Measurements from ENCODE around the gene HERC6. TPM values are rescaled to one million over a fixed set of nuclear protein-coding genes. Genes with fewer than 3 reads are reported as not detected.
"Not testable (repeated sequence)": the region's sequence is repeated elsewhere in the genome, so short reads cannot be mapped to it uniquely, and the experiment has no call there.

Gene HERC6
- total RNA-seq, 1 donor from 2014 or later, result 7.3 TPM

GRCh38 chr4:88420844-88421243, 42.2 kb downstream of the HERC6 start:
- TF ChIP-seq CTCF (IDR thresholded peaks at IDR 0.05; ENCODE audit: unreplicated experiment), result no peak
- Mint-ChIP-seq H3K9me3 (ENCODE audit: low read depth) (no peaks in the 10 kb centered on the region), H3K4me3 (ENCODE audit: low read depth) (no peak overlapping the region), H3K4me1 (ENCODE audit: low read depth) (no peaks in the 10 kb centered on the region), H3K27ac (no peak overlapping the region), H3K27me3 (no peaks in the 10 kb centered on the region), H3K36me3 (ENCODE audit: insufficient read depth) (peaks cover 1% of the 10 kb centered on the region)
- DNase-seq (ENCODE audit: low spot score, unreplicated experiment), result no peak

DNA sequence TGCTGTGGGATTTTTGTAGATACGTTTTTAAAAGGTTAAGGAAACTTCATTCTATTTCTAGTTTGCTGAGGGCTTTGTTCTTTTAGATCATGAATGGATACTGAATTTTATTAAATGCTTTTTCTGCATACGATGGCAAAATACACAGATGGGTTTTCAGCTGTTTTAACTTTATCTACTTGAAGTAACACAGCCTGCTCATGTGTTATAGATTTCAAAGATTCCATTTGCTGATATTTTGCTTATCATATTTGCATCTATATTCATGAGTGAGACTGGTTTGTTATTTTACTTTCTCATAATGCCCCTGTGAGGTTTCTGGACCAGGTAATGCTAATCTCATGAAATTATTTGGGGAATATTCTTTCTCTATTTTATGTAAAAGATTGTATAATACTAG, 43.8 kb downstream of the HERC6 start:
- no peaks in the 10 kb centered on the region for H3K4me1 Mint-ChIP-seq (ENCODE audit: low read depth)
- H3K4me3 Mint-ChIP-seq (ENCODE audit: low read depth), result no peak overlapping the region
- no peaks in the 10 kb centered on the region for H3K27me3 Mint-ChIP-seq

DNA sequence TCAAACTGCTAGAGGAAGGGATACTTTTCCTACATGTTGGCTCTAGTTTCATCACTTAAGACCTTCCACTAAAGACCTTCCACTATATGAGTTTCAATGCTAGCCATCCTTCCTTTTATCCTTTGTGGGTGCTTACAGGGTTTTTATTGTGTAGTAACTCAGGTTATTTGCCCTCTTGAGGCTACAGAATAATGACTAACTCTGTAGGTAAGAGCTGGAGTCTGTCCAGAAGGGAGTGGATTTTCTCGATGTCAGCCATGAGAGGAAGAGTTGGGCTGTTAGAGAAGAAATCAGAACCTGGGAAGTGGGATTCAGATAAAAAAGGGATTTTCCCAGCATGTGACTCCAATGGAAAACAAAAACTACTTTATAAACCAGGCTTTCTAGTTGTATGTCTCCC, 50.7 kb downstream of the HERC6 start:
- no peak overlapping the region for H3K27ac Mint-ChIP-seq
- H3K9me3 Mint-ChIP-seq (ENCODE audit: low read depth), result peaks cover 4% of the 10 kb centered on the region
- no peaks in the 10 kb centered on the region for H3K27me3 Mint-ChIP-seq
- TF ChIP-seq CTCF (IDR thresholded peaks at IDR 0.05; ENCODE audit: unreplicated experiment), result no peak
- DNase-seq (ENCODE audit: low spot score, unreplicated experiment), result no peak
- H3K4me1 Mint-ChIP-seq (ENCODE audit: low read depth), result peaks cover 7% of the 10 kb centered on the region
- peaks cover 7% of the 10 kb centered on the region for H3K36me3 Mint-ChIP-seq (ENCODE audit: insufficient read depth)
- no peak overlapping the region for H3K4me3 Mint-ChIP-seq (ENCODE audit: low read depth)

More for the DNA sequence above, 43.8 kb downstream of the HERC6 start:
- Mint-ChIP-seq H3K36me3 (ENCODE audit: insufficient read depth) (peaks cover 1% of the 10 kb centered on the region), H3K27ac (no peak overlapping the region), H3K9me3 (ENCODE audit: low read depth) (no peaks in the 10 kb centered on the region)
- no peak for DNase-seq (ENCODE audit: low spot score, unreplicated experiment)
- no peak for TF ChIP-seq CTCF (IDR thresholded peaks at IDR 0.05; ENCODE audit: unreplicated experiment)

DNA sequence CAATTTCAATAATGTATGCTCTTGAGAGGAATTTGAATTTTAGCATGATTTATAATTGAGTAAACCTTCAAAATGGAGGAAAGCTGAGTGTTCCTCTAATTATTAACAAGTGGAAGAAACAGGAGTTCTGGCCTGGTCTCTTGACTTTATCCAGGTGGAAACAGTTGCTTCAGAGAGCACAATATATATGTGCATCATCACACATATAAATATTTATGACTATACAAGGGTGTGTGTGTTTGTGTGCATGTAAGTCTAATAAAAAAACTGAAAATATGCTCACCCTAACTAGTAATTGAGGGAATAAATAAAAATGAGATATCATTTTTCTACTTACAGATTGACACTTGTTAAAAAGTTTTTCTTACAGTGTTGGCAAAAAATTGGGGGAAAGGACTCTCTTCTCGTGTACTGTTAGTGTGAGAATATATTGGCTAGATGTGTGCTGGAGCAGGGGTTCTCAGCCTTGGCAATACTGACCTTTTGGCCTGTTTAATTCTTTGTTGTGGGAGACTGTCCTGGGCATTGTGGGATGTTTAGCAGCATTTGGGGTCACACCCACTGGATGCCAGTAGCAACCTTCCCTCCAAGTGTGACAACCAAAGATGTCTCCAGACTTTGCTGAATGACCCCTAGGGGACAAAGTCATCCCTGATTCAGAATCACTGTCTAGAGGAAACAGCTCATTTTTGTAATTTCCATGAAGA, 57.5 kb downstream of the HERC6 start:
- H3K27ac Mint-ChIP-seq, result no peak overlapping the region
- no peak for TF ChIP-seq CTCF (IDR thresholded peaks at IDR 0.05; ENCODE audit: unreplicated experiment)
- no peak for DNase-seq (ENCODE audit: low spot score, unreplicated experiment)
- H3K36me3 Mint-ChIP-seq (ENCODE audit: insufficient read depth), result peaks cover 9% of the 10 kb centered on the region
- H3K27me3 Mint-ChIP-seq, result no peaks in the 10 kb centered on the region
- no peaks in the 10 kb centered on the region for H3K4me1 Mint-ChIP-seq (ENCODE audit: low read depth)
- H3K4me3 Mint-ChIP-seq (ENCODE audit: low read depth), result no peak overlapping the region
- H3K9me3 Mint-ChIP-seq (ENCODE audit: low read depth), result peaks cover 4% of the 10 kb centered on the region

- peaks cover 16% of the 10 kb centered on the region for H3K36me3 Mint-ChIP-seq (ENCODE audit: insufficient read depth)
- H3K27ac Mint-ChIP-seq; DNase-seq (ENCODE audit: low spot score, unreplicated experiment); H3K4me1 Mint-ChIP-seq (ENCODE audit: low read depth); H3K27me3 Mint-ChIP-seq; H3K4me3 Mint-ChIP-seq (ENCODE audit: low read depth); H3K9me3 Mint-ChIP-seq (ENCODE audit: low read depth): not testable (repeated sequence)
Measured at GRCh38 chr4:88437873-88438272, 59.2 kb downstream of the HERC6 start.

- Mint-ChIP-seq H3K9me3 (ENCODE audit: low read depth) (peaks cover 9% of the 10 kb centered on the region), H3K27me3 (no peaks in the 10 kb centered on the region), H3K27ac (peak overlapping the region; percentile 18), H3K36me3 (ENCODE audit: insufficient read depth) (peaks cover 11% of the 10 kb centered on the region), H3K4me3 (ENCODE audit: low read depth) (no peak overlapping the region), H3K4me1 (ENCODE audit: low read depth) (no peaks in the 10 kb centered on the region)
- DNase-seq (ENCODE audit: low spot score, unreplicated experiment), result no peak
- TF ChIP-seq CTCF (IDR thresholded peaks at IDR 0.05; ENCODE audit: unreplicated experiment), result no peak
Measured at GRCh38 chr4:88439161-88439760, 60.6 kb downstream of the HERC6 start.

Measured in progenitor cell of endocrine pancreas (in vitro differentiated cells).